UCSD-AML1 (cell line): ENCODE measurements around the gene SEBOX.

Experiments
- DNase-seq: peaks from one replicate; lab custom pipeline; 2025; ENCODE audit not compliant: unreplicated experiment; lab: John Stamatoyannopoulos, UW

The SEBOX gene

DNA sequence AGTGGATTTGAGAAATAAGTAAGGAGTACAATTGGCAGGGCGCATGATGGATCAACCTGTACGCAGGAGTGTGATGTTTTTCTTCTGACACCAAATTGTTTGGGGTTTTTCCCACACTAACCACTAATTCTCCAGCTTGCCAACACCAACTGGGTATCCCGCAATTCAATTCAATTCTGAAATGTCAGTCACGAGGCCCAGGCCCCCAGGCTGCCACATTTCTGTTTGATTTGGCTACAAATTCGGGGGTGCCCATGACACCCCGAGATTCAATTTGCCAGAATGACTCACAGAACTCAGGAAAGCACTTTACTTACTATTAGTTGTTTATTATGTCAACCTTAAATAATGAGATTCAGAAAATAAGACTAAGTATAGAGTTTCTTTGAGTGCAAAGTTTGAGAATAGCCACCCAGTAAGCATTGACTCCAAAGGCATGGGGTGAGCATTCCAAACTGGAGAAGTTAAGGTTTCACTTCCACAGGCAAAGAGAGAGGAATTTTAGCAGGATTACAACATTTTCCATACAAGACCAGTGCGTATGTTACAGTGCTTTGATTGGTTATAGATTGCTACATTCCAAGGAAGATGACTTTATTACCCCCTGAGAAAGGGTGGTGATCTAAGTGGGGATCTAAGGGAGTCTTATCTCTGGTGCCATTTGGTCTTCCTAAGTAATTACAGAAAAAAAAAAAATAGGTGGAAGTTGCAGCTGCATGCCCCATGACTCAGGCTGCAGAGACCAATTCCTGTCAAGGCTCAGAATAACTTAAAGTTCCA is 29.5 kb upstream of the SEBOX start:
- no peak for DNase-seq

DNA sequence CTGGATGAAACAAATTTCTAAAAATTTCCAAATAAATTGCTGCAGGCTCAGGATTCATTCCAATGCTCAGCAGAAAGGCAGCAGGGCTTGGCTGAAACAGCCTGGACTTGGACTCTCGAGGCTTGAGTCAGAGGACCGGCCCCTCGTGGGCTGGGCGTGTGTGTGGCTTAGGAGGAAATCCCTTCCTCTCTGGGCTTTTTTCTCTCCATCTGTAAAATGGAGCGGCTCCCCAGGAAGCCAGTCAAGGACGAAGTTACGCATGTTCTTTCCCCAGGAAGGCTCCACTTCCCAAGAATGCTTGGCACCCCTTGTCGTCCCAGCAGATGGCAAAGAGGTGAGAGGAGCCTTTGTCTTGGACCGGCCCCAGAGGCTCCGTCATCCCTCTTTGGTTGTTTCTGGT is 27.5 kb upstream of the SEBOX start:
- DNase-seq: no peak

DNA sequence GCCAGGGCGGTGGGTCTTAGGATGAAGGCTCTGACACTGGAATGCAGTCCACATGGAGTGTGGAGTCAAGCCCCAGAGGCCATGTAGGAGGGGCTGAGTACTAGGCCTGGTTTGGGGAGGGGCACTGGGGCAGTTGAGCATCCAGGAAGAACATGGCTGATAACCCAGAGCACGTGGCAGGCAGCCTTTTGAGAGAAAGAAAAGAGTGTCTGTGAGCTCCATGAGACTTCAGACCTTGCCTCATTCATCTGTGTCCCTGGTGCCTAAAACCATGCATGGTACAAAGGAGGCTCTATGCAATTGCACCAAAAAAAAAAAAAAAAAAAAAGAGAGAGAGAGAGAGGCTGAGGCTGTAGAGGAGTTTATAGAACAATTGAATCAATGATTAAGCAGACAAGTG is 26.4 kb upstream of the SEBOX start:
- no peak for DNase-seq

- DNase-seq: no peak
These were observed 26.0 kb upstream of the SEBOX start for GRCh38 chr17:28390984-28391383.

GRCh38 chr17:28390563-28390962 is 25.6 kb upstream of the SEBOX start:
- no peak for DNase-seq

GRCh38 chr17:28390141-28390540 is 25.1 kb upstream of the SEBOX start:
- DNase-seq: no peak

GRCh38 chr17:28388106-28388505 is 23.1 kb upstream of the SEBOX start:
- no peak for DNase-seq

DNA sequence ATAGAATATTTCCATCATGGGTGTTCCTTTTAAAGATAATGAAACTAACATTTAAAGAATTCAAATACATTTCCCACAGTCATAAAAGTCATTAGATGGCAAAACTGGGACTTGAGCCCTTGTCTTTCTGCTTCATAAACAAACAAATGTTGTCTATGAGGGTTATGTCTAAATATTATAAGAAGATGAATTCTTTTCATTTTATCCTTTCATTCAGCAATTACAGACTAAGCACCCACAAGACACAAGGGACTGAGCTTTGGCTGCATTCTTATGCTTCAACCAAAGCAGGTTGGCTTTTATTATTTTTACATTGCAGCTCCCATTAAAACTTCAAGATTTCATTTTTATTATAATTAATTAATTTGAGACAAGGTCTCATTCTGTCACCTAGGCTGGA is 21.4 kb upstream of the SEBOX start:
- DNase-seq: no peak

DNA sequence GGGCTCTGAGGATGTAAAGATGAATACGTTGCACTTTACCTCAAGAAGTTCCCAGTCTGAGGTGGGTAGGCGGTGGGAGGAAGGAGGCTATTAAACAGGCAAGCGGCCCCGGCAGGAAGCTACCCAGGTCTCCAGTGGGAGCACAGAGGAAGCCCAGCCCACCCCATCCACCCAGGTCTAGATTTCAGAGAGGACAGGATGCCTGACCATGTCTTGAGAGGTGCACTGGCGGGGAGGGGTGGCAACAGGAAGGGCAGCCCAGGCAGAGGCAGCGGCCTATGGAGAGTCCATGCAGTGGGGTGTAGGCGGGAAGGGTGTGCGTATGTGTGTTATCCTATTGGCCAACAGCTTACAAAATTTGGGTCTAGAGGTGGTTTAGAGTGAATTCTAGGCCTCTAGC is 20.4 kb upstream of the SEBOX start:
- no peak for DNase-seq

GRCh38 chr17:28385037-28385400 is 20.0 kb upstream of the SEBOX start:
- no peak for DNase-seq

DNA sequence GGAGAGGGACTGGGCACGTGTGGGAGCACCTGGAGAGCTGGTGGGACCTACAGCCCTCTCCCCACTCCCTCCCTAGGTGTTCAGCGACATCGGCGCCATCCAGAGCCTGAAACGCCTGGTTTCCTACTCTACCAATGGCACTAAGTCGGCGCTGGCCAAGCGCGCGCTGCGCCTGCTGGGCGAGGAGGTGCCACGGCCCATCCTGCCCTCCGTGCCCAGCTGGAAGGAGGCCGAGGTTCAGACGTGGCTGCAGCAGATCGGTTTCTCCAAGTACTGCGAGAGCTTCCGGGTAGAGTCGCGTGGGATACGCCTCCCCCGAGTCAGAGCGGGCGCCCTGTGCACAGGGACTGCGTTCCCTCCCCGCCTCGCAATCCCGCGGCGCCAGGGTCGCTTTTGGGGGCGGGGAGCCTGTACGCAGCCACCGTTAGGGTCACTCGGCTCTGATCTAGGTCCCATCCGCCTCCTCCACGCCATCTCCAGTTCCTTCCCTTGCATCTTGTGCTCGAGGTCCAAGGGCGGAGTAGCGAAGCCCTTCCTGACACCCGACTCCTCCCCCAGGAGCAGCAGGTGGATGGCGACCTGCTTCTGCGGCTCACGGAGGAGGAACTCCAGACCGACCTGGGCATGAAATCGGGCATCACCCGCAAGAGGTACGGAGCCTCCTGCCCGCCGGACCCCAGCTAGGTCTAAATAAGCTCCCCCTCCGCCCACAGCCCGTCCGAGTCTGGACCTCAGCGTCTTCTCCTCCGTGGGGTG is 19.5 kb upstream of the SEBOX start:
- no peak for DNase-seq

- DNase-seq: no peak
These were observed 16.3 kb upstream of the SEBOX start for GRCh38 chr17:28381141-28381825.

- DNase-seq: peak; percentile 32
These were observed 15.1 kb upstream of the SEBOX start for GRCh38 chr17:28379814-28380801.

DNA sequence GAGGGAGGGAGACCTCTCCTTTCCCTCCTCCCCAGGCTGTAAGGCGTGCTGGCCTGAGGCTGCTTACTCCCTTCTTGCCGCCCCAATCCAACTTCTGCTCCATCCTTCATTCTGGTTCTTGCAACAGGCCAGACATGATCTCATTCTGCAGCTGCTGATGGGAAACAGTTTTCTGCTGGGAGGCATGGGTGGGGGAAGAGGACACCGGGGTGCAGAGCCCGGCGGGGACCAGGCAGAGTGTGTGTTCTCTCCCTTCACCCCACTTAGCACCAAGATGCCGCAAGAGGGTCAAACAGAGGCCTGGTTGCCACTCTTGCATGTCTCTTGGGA is 7.9 kb upstream of the SEBOX start:
- no peak for DNase-seq

DNA sequence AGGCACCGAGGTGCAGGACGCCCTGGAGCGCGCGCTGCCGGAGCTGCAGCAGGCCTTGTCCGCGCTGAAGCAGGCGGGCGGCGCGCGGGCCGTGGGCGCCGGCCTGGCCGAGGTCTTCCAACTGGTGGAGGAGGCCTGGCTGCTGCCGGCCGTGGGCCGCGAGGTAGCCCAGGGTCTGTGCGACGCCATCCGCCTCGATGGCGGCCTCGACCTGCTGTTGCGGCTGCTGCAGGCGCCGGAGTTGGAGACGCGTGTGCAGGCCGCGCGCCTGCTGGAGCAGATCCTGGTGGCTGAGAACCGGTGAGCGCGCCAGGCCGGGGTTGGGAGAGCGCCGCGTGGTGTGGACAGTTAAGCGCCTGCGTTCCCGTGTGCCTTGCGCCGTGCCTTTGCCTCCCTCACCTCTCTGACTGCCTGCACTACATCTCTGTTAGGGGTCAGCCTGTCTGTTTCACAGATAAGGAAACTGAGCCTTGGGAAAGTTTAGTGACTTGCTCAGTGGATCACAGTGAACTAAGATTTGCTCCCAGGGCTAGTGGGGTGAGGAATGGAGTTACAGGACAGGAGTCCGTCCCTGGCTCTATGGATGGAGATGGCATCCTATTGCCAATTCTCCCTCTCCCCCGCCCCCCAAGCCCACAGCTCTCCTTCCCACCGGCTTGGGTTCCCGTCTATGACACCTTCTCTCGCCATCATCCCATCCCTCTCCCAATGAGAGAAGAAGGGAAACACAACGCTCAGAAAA is 7.4 kb upstream of the SEBOX start:
- no peak for DNase-seq

- peak; percentile 77 for DNase-seq
These were observed 6.5 kb upstream of the SEBOX start, which contains the start of gene SARM1 for GRCh38 chr17:28371245-28372202. Gene SARM1, plus strand, starts transcription at chr17:28371694. Its CDS starts 339 bp downstream, at chr17:28372033.

GRCh38 chr17:28370744-28371103 is 5.7 kb upstream of the SEBOX start:
- no peak for DNase-seq

- DNase-seq: peak; percentile 29
These were observed 5.2 kb upstream of the SEBOX start, which contains the start of gene VTN for GRCh38 chr17:28370035-28370743. Gene VTN, minus strand, starts transcription at chr17:28370307. Its CDS starts 104 bp downstream, at chr17:28370203.
